GM12865 (cell line): ENCODE data around the gene TNFAIP1.

Source experiments
- DNase-seq: peaks from one replicate; pipeline ENCODE4 v3.0.0; 2010; ENCODE audit warnings: low read depth
- H3K4me3 ChIP-seq: 2 replicates; pipeline ENCODE4 v1.5.1; 2011; ENCODE audit warnings: mild to moderate bottlenecking, low read depth, low read length, control low read depth
- CTCF ChIP-seq: IDR thresholded peaks from 2 replicates; pipeline ENCODE4 v1.5.1; 2011; ENCODE audit warnings: low read length, control low read depth, low read depth, inconsistent platforms; ENCODE audit not compliant: insufficient read depth; ENCODE audit errors: missing control alignments

TNFAIP1 gene

GRCh38 chr17:28317966-28318758 is 17.4 kb upstream of the TNFAIP1 start:
- DNase-seq = peak; percentile 20
- peak overlapping the region; percentile 98 for H3K4me3 ChIP-seq
- no peak for TF ChIP-seq CTCF

- TF ChIP-seq CTCF = no peak
- peak; percentile 99 for DNase-seq
- H3K4me3 ChIP-seq = peak within 1 kb of the TSS; percentile 98
Measured at GRCh38 chr17:28318759-28319597, 16.6 kb upstream of the TNFAIP1 start, which contains the start of gene TMEM97. TMEM97 (plus strand) TSS chr17:28319200; CDS start chr17:28319240, 40 bp downstream.

GRCh38 chr17:28319598-28319935 is 16.0 kb upstream of the TNFAIP1 start:
- TF ChIP-seq CTCF = no peak
- no peak for DNase-seq
- peak overlapping the region; percentile 98 for H3K4me3 ChIP-seq

GRCh38 chr17:28320215-28321061 is 15.1 kb upstream of the TNFAIP1 start:
- TF ChIP-seq CTCF = no peak
- DNase-seq = no peak

GRCh38 chr17:28324267-28324745 is 11.3 kb upstream of the TNFAIP1 start:
- no peak overlapping the region for H3K4me3 ChIP-seq
- no peak for DNase-seq
- no peak for TF ChIP-seq CTCF

More at GRCh38 chr17:28320215-28321061, 15.1 kb upstream of the TNFAIP1 start:
- peak overlapping the region; percentile 98 for H3K4me3 ChIP-seq

- DNase-seq = no peak
- TF ChIP-seq CTCF = no peak
- no peak overlapping the region for H3K4me3 ChIP-seq
Measured at GRCh38 chr17:28324781-28325180, 10.8 kb upstream of the TNFAIP1 start.
